GM19468 (cell line): Measurements from ENCODE around the gene CFAP99.
A peak's percentile ranks its signal among the peaks of the same experiment; 100 is the strongest.

Experiments
- ATAC-seq: cut with Tn5 transposase; IDR thresholded peaks from one replicate; pipeline ENCODE4 v1.9.1; 2021; ENCODE audit warnings: mild to moderate bottlenecking, moderate library complexity, moderate number of reproducible peaks; ENCODE audit not compliant: unreplicated experiment; ENCODE audit errors: extremely low read depth

The CFAP99 gene

DNA sequence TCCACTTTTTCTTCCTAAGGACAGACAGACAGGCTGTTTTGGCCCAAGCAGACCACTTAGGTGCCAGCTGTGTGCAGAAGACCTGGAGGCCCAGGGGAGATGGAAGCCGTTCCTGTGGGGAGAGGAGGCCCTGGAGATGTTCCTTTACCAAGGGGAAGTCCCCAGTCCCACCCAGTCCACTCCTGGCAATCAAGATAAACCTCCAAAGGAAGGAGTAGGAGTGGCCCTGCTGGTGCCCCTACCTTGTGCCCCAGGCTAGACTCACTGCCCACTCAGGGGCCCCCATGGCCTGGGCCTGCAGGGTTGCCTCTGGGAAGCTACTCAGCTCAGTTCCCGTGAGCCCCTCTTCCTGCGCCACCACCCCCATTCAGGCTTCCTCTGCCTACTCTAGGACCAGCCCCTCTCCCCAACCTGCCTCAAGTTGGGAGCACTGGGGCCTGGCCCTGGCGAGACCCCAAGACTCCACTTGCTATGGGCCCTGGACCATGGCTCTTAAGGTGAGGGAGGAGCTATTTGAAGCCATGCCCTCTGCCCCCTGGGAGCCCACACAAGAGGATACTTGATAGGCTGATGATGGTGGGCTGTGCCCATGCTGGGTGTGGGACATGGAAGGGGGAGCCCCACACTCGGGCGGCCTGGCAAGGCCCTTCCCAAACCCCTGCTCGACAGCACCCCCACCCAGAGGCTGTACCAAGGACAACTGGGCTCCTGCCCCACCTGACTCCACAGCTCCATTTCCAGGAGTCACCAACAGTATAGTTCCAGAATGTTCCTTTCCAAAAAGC, 25.4 kb downstream of the CFAP99 start:
- no peak for ATAC-seq

DNA sequence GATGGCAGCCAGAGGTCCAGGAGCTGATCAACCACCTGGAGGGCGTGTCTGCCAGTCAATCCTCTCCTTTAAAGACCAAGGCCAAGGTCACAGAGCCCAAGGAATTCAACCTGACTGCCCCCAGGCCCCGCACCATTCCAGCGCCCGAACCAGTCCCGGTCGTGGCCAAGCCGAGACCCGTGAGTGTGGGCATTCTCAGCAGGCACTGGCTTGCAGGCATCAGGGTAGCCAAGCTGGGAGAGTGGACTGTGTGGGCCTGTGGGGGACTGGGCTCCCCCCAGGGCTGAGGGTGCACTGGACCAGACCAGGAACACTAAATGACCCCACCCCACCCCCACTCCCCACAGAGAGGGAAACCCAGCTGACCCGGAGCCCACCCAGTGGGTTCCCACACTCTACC, 26.4 kb downstream of the CFAP99 start:
- ATAC-seq: no peak

DNA sequence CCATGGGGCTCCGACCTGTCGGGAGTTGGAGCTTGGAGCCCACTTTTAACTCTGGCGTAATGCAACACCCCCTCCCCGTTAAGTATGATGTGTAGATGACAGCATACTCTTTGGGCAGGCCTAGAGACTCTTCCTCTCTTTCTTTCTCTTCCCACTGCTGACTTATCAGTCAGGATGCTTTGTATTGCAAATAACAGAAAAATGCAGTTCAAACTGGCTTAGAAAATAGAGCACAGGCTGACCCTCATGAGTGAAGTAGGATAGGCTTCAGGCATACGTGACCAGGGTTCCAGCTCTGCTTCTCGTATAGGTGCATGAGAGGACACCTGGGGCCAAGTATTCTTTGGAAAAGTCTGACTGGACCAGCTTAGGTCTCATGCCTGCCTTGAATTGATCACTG, 26.8 kb downstream of the CFAP99 start:
- ATAC-seq: no peak

DNA sequence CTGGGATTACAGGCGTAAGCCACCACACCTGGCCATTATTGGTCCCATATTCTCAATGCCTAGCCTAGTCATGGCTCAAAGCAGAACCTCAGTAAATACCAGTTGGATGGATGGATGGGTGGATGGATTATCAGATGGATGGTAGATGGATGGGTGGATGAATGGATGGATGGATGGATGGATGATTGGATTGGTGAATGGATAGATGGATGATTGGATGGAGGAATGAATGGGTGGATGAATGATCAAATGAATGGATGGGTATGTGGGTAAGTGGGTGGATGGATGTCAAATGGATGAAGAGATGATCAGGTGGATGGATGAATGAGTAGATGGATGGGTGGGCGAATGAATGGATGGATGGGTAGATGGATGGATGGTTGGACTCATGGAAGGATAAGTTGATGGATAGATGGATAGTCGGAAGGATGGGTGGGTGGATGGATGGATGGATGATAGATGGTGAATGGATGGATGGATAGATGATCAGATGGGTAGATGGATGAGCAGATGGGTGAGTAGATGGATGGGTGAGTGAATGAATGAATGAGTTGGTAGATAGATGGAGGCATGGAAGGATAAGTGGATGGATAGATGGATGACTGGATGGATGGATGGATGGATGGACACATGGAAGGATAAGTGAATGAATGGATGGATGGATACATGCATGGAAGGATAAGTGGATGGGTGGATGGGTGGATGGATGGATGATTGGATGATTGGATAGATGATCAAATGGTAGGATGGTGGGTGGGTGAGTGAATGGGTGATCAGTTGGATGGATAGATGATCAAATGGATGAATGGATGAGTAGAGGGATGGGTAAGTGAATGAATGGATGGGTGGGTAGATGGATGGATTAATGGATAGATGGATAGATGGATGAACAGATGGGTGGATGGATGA, 28.2 kb downstream of the CFAP99 start:
- no peak for ATAC-seq

DNA sequence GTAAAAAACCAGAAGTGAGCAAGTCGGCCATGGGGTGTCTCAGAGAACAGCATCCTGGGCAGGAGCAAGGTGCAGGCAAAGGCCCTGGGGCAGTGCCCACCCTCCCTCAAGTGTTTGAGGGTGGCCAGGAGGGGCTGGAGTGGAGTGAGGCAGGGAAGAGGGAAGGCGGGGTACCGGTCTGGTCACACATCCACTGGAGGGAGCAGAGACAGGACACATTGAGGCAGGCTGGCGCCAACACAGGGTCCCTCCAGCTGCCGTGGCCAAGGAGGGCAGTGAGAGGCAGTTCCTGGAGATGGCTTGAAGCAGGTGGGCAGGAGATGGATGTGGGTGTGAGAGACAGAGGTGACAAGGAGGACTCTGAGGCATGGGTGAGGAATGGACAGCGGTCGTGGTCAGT, 29.8 kb downstream of the CFAP99 start:
- ATAC-seq: no peak

DNA sequence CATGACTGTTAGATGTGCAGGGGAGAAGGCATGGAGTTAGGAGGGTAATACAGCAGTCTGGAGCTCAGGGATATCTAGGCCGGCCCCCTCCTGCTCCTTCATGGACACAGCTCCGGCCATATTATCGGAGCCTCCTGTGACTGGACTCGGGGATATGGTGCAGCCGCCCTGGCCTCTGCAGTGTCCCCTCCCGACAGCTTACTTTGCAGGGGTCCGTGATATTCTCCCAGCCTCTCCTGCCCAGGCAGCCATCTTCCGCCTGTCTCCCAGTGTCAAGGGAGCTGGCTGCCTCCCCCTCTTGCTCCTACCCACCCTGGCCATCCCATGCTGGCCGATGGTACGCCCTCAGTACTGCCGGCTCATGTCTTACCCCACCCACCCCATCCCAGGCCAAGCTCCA, 30.3 kb downstream of the CFAP99 start:
- ATAC-seq: no peak

DNA sequence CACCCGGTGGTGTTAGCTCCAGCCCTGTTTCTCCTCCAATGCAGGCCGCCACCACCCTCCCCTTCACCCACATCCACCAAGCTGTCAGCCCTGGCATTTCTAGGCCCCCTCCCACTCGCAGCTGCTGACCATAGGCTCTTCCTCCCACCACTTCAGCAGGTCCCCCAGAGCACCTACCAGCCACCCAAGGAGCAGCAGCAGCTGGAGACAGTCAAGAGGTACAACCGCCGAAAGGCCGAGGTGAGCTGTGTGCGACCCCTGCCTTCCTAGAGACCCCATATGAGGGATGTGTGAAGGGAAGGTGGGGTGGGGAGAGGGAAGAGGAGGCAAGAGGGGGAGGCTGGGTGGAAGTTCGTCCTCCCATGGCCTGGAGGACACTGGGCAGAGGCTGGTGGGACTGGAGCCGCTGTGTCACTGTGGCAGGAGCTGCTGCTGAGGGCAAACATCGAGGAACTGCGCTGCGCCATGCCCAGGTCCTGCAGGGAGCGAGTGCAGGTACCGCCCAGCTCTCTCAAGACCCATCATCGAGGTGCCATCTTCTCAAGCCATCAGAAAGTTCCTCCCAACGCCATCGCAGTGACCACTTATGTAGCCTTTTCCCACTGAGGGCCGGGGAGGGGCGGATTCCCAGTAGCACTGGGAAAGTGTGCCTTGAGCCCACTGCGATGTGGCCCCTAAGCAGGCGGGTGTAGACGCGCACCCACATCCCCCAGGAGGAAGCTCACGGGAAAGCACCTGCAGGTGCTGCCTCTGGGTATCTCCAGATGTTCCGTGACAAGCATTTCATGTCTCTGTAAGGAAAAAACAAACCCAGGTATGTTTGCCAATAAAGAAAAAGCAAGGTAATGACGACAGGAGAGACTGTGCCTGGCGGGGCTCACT, 31.0 kb downstream of the CFAP99 start:
- ATAC-seq: no peak

DNA sequence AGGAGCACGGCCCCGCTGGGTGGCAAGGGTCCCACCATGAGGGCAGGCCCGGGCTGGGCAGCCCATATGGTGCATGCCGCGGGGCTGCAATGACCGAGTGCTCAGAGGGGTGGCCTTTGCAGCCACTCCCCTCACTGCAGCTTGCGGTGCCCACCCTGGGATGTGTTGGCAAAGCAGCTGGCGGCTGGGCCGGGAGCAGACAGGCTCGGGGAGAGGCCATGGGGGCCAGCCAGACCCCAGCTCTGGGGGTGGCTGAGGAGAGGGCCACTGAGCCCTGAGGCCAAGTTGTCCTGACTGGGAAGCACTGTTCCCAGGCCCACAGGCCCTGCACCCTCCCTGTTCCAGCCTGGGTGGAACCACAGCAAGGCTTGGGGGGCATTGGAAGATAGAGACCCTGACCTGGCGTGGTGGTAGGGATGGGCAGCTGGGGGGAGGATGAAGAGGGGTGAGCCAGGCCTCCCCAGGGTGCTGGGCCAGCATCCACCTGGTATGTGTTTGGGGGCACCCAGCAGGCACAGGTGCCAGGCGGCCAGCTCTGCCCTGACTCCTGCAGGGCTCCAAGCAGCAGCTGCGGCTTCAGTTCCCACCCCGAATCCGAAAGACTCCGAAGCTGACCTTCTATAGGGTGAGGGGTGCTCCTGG, 31.8 kb downstream of the CFAP99 start:
- no peak for ATAC-seq

DNA sequence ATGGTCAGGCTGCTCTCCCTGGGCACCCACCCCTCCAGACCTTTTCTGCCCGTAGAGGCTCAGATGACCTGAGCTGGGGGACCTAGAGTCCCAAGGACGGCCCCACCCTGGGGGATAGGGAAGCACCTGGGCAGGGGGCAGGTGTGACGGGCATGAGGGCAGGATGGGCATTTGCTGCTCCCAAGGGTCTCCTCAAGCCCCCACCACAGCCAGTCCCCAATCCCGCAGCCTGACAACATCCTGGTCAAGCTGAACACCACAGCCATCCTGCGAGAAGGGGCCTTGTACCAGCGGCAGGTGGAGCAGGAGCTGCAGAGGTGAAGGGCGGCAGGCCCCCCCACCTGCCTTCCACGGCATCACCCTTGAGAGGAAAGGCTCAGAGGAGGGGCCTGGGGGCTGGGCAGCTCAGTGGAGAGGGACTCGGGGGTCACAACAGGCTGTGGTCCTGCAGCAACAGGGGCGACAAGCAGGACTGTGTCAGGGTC, 32.3 kb downstream of the CFAP99 start:
- ATAC-seq: no peak

DNA sequence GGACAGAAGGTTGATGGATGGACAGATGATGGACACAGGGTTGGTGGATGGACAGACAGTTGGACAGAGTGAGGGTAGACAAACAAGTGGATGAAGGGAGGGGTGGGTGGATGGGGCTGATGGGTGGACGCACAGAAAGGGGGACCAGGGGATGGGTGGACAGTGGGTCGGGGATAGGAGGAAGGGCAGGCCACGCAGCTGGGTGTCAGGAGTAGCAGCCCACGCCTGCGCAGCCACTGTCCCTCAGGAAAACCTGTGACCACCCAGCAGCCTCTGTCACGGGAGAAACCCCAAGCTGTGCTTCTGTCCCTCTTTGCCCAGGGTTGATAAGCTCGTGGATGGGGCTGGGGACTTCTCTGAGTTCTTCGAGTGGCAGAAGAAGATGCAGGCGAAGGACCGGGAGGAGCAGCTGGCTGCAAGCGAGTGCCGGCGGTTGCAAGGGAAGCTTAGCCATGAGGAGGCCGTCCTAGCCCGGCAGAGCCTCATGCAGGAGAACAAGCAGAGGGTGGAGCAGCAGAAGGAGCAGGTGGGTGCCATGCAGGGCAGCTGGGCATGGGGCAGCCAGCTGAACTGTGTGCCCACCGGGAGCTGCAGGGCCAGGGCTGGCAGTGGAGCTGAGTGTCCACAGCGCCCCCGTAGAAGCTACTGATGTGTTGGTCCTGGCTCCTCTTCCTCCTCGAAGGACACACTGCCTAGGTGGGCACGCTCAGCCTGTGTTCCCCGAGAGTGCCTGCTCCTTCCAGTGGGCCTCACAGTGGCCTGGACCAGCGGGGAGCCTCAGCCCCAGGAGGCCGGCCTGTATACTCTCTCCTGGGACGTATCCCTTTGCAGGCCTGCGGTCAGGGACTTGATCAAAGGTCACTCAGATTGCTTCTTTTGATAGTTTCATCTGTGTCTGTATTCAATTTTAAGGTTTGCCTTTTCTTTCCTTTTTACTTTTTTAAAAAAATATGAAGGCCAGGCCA, 33.3 kb downstream of the CFAP99 start:
- ATAC-seq: no peak

DNA sequence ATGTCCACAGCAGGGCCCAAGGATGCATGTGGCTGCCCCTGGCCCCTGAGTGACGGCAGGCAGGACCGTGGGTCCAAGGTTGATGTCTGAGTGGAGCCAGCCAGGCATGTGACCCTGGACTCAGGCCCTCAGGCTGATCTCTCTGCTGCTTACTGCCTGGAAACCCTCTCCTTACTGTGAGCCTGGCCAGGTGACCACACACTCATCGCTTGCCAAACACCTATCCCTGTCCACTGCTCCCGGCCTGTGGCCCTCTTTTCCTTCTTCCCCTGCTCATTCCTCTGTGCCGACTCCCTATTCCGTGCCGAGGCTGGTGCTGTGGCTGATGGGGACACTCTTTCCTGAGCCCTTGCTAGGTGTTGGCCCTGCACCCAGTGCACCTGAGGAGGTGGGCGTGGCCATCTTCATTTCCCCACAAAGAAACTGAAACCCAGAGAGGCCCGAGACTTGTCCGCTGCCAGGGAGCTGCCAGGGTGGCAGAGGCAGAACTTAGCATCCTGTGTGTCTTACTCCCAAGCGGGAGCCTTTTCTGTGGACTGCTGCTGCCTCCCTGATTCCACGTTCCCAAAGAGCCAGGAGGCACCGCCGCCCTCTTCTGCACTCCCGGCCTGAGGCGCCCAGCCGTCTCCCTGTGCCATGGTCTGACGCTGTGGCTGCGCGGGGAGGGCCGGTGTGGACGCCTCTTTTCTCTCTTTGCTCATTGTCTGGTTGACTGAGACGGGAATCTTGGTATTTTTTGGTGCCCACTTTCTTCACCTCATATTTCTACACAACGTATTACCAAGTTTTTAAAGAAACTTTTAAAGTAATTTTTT, 38.9 kb downstream of the CFAP99 start:
- no peak for ATAC-seq

DNA sequence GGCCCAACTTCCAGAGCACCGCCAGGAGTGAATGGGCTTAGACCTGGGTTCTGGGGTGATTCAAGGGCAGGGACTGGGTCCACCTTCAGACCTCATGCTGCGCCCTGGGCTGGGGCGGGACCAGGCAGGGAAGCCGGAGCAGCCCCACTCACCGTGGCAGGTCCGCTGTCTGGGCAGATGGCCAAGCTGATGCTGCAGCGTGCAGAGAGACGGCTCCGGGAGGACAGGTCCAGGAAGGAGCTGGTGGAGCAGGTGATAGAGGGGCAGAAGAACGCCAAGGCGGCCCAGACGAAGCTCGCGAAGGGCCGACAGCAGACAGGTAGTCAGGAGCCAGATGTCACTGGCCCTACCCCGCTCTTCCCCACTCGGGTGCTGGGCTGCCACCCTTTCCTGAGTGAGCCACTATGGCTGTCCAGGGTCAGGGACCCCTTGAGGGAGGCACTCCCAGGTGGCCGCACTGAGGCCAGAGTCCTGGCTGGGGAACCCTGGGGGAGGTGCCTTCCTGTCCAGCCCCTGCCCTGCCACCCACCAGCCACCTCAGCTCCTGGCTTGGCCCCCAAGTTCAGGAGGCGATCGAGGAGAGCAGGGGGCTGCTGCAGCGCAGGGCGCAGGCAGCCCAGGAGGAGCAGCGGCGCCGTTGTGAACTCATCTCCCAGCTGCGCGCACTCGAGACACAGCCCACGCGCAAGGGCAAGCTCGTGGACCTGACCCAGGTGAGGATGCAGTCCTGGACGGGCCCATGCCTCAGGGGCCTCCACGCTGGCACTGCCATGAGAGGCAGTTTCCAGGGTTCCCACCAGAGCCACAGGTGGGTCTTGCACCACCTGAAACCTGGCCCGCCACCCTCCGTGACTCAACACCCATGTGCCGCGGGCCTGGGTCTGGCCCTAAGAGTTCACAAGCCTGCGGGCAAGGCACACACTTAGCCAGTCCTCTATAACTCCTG, 40.1 kb downstream of the CFAP99 start:
- ATAC-seq: no peak

DNA sequence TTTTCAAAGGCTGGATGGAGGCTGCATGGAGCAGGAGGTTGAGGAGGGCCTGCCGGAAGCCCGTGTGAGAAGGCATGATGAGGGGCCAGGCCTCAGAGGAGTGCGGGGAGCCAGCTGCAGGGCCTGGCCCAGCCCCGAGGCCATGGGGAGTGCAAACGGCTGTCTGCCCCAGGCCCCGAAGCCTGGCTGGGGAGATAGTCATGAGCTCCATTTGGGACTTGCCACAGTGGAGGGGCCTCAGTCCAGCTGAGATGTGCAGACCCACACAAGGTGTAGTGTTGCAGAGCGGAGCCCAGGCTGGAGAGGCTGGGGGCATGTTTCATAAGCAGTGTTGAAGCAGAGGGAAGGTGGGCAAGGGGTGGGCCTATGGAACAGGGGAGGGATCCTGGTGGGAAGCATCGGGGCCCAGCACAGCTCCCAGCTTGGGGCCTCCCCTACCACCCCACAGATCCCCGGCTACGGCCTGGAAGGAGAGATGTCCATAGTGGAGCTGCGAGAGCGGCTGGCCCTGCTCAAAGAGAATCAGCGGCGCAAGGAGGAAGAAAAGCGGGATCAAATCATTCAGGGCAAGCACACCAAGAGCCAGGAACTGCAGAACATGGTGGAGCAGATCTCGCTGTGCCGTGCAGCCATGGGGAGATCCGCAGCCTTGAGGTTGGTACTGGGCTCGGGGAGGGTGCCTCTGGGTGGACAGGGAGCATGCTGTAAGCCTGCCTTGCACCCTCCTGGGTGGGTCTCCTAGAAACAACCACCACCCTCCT, 41.0 kb downstream of the CFAP99 start:
- ATAC-seq: no peak

DNA sequence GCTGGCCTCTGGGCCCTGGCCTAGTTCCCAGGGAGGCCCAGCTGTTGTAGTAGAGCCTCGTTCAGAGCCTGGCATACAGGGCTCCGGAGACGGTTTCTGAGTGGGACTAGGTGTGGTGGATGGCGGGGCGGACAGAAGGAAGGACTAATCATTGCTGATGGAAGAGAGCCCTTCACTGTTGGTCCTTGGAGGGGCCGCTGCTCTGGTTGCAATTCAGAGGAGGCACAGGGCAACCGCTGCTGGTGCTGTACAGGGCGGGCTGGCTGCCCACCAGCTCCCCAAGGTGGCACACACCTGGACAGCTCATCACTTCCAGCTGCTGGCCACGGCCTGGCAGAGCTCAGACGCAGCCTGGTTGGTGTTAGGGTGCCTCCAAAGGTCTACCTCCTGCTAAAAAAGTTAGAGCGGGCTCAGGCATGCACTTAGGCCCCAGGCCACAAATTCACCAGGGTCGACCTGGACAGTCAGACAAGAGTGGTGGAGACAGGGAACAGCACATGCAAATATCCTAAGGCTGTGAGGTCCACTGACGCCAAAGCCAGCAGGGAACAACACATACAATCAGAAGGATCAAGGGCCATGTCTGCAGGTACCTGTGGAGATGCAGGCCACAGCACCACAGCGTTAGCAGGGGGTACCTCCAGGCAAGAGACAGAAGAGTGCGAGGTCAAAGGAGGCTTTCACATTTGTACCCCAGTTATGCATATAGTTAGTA, 42.6 kb downstream of the CFAP99 start:
- ATAC-seq: no peak

DNA sequence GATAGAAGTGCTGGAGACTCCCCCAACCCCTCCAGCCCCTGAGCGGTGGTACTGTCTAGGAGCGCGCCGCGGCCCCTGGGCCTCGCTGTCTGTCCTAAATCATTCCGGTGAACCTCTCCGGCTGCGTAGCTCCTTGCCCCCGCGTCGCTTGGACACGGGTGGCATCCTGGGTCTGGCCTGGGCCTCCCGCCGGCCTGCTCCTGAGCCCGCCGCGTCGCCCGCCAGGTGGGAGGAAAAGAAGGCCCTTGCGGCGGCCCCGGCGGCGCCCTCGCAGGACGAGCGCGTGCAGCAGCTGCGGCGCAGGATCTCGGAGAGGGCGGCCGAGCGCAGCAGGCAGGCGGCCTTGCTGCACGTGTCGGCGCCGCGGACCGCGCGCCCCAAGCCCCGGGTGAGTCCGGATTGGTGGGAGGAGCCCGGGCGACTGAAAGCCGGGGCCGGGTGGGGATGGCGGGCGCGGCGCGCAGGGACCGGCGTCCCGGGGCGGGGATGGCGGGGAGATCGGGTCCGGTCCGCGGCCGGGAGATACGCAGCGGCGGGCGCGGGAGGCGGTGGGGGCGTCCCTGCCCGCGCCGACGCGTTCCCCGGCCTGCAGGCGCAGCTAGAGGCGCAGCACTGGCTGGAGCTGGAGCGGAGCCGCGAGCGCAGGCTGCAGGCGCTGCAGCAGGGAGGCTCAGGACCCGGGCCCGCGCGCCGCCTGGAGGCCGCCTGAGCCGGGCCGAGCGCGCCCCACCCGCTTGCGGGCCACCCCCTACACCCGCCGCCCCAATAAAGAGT, 43.6 kb downstream of the CFAP99 start:
- ATAC-seq: peak; percentile 48
